Ovary (tissue), 3 donors: ENCODE measurements around the gene CTSO.

Experiments used
- EP300 ChIP-seq: sonication (generic); formaldehyde crosslinking; IDR thresholded peaks from one replicate; pipeline ENCODE4 v1.6.1; 2017; ENCODE audit warnings: antibody characterized with exemption
- TF ChIP-seq, protein P1 (sequence below), 3 donors: fragments of 450-650 bp in 2 of 3; fragments of 200-600 bp in 1 of 3; IDR thresholded peaks; one replicate each; pipeline versions ENCODE4 v1.5.1 to v1.8.0; 2016 to 2022; ENCODE audit warnings: antibody characterized with exemption in 3 of 3, mild to moderate bottlenecking in 1 of 3
- donor health status: DM: no; HTN: no; CAD: no.

DNA sequence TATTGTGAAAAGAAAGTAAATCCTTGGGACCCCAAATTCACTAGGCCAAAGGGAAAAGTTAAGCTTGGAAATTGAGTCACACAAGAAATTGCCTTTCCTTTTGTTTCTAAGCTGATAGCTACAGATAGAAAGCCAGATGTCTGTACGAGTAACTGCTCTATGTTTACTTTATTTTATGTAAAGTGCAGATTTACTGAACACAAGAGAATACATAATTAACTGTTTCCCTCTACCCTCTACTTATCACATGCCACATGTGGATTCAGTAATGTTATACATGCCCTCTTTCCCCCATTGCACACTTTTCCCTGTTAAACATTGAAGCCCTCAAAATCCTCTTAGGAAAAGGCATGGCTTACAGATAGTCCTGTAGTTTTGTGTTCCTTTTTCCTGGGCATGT, 66.6 kb downstream of the CTSO start:
- TF ChIP-seq, protein P1, sequence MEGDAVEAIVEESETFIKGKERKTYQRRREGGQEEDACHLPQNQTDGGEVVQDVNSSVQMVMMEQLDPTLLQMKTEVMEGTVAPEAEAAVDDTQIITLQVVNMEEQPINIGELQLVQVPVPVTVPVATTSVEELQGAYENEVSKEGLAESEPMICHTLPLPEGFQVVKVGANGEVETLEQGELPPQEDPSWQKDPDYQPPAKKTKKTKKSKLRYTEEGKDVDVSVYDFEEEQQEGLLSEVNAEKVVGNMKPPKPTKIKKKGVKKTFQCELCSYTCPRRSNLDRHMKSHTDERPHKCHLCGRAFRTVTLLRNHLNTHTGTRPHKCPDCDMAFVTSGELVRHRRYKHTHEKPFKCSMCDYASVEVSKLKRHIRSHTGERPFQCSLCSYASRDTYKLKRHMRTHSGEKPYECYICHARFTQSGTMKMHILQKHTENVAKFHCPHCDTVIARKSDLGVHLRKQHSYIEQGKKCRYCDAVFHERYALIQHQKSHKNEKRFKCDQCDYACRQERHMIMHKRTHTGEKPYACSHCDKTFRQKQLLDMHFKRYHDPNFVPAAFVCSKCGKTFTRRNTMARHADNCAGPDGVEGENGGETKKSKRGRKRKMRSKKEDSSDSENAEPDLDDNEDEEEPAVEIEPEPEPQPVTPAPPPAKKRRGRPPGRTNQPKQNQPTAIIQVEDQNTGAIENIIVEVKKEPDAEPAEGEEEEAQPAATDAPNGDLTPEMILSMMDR (IDR thresholded peaks at IDR 0.05) = no peak
- TF ChIP-seq EP300 = no peak
